Renal cortical epithelial cell (primary cell): Measurements from ENCODE around the gene DEGS2. TPM values are rescaled to one million over a fixed set of nuclear protein-coding genes. Genes with fewer than 3 reads are reported as not detected.
"Not testable (repeated sequence)": the region's sequence is repeated elsewhere in the genome, so short reads cannot be mapped to it uniquely, and the experiment has no call there.

Source experiments
- DNase-seq: peaks from one replicate; pipeline ENCODE4 v3.0.0-alpha.2; 2011; ENCODE audit warnings: low read depth
- total RNA-seq: library from RNA; depleted of rRNA; stranded (reverse); fragments of >200 nt; gene quantifications from 2 replicates; pipeline ENCODE4 v1.2.3, GENCODE V29; 2014

The DEGS2 gene
- total RNA-seq, 1 donor from 2014 or later: 0.20 TPM

- DNase-seq: no peak
These were observed 19.2 kb upstream of the DEGS2 start for GRCh38 chr14:100178691-100179090.

DNA sequence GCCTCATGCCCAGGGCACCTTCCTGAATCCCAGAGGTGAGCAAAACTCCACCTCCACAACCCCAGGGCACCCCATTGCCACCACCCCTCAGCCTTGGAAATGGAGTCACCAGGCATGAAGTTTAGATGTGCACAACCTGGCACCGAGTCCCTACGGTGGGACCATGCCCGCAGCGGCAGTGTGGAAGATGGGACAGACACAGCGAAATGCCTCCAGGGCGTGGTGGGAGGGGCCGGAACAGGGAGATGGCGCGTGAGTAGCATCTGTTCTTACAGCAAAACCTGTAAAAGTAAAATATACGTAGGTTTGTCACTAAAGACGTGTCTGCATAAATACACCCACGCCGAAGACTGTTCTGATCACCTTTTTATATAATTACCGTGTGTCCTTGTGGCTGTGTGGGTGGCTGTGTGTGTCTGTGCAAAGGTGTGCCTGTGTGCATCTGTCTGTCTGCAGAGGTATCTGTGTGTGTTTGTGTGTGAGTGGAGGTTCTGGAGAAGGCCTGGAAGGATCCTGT is 17.4 kb upstream of the DEGS2 start:
- no peak for DNase-seq

DNA sequence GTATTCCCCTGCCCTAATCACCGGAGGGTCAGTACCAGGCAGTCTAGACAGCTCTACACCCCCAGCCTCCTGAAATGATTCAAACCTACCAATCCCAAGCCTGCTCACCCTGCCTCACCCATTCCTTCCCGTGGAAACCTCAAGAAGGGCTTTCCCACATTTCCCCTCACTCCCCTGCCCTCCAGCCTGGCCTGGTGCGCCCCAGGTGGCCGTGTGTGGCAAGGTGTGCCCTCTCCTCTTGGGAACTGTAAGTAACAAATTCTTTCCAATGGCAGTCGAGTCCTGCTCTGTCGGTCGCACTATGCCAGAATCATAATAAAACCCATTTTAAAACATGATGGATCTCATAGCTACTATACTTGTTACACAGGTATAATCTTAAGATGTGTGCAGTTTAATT is 13.9 kb upstream of the DEGS2 start:
- no peak for DNase-seq

DNA sequence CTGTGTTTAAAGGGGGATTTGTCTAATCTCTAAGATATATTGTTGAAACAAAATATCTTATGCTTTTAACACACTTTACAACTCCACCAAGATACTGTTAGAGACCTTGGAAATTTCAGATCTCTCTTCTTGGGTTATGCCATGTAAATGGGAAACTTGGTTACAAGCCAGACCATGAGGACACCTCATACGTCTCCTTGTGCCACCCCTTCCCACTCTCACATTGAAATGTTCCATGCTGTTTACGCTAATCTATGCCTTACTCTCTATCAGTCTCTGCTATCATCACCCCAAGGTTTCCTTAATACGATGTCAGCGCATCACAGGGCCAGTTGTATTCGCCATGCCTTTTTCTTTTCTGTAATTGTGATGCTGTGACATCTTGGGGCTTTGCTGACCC is 13.4 kb upstream of the DEGS2 start:
- no peak for DNase-seq

- no peak for DNase-seq
These were observed 11.4 kb upstream of the DEGS2 start for GRCh38 chr14:100170880-100171279.

DNA sequence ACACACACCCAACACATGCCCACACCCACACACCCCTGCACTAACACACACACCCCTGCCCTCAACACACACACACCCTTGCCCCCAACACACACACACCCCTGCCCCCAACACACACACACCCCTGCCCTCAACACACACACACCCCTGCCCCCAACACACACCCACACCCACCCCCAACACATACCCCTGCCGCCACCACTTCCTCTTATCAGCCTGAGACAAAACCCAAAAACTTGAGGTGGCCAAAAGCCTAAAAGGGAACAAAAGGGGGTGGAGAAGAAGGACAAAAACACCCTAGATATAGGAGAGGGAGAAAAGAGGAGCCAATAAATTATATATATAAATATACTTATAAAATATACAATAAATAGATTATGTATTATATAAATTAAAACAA is 9.1 kb upstream of the DEGS2 start:
- no peak for DNase-seq

- DNase-seq: no peak
These were observed 6.5 kb upstream of the DEGS2 start for GRCh38 chr14:100165831-100166440.

DNA sequence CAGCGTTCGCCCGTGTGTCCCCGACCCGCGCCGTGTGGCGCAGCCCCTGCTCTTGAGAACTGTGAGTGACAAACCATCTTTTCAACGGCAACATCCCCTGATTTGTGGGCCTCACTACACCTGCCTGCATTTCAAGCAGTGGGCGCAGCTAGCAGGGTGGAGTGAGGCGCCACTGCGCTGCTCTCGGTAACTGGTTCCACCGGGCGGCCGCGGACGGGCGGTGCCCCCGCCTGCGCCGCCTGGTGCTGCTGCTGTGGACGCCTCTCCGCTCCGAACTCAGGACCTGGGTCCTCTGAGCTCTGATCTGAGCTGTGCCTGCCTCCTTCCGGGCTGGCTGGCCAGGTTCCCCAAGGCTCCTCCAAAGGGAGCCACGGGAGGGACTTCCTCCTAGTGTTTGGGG is 5.9 kb upstream of the DEGS2 start:
- DNase-seq: no peak

GRCh38 chr14:100160534-100160916 is 1.1 kb upstream of the DEGS2 start:
- DNase-seq: no peak

GRCh38 chr14:100159865-100160533 is 554 bp upstream of the DEGS2 start:
- no peak for DNase-seq

DNA sequence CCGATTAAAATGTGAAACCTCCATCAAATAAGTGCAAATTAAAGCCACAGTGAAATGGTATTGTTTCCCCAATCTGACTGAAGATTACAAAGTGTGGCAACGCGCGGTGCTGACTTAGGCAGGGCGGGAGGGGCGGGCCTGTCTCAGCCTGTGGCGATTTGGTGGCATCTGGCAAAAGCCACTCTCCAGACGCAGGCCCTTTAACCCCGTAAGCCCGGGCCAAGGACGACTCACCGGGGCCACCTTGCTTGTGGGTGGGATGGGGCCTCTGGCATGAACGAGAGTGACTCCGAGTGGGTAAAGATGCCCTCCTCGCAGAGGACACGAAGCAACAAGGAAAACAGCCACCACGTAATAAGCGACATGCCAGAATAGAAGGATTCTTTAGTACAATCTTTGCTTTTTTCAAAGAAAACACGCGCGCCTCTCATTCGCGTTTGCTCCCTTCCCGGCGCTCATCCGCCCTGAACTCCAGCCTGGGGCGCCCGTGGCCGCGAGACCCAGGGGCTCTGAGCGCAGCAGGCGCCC is 815 bp downstream of the DEGS2 start:
- DNase-seq: no peak

DNA sequence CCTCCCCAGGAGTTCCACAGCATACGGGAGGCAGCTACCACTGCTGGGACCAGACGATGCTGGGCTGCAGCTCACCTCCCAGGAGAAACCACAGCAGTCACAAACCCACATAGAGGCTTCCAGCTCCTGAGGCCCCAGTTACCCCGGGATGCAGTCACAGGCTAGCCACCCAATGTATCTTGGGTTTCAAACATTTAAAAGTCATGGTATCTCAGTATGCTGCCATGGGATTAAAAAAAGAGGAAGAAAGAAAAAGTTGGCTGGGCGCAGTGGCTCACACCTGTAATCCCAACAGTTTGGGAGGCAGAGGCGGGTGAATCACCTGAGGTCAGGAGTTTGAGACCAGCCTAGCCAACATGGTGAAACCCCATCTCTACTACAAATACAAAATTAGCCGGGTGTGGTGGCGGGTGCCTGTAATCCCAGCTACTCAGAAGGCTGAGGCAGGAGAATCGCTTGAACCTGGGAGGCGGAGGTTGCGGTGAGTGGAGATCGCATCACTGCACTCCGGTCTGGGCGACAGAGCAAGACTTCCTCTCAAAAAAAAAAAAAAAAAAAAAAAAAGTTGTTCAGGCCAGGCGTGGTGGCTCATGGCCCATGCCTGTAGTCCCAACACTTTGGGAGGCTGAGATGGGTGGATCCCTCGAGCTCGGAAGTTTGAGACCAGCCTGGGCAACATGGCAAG is 1.8 kb downstream of the DEGS2 start:
- not testable (repeated sequence) for DNase-seq

DNA sequence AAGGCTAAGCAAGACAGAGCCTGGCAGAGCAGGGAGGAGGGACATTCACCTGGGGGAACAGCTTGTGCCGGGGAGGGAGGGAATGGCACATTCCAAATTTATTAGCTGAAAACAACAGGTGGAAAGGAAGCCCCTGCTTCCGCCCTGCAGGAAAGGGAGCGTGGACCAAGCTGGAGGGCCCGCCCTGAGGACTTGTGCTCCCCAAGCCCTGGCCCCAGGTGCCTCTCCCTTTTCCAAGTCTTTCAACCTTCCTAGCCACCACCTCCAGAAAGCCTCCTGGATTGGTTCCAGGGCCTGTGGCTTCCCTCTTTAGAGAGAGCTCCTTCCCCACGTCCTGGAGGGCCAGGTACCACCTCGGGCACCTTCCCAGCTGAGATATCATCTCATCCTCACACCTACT is 2.7 kb downstream of the DEGS2 start:
- DNase-seq: no peak

DNA sequence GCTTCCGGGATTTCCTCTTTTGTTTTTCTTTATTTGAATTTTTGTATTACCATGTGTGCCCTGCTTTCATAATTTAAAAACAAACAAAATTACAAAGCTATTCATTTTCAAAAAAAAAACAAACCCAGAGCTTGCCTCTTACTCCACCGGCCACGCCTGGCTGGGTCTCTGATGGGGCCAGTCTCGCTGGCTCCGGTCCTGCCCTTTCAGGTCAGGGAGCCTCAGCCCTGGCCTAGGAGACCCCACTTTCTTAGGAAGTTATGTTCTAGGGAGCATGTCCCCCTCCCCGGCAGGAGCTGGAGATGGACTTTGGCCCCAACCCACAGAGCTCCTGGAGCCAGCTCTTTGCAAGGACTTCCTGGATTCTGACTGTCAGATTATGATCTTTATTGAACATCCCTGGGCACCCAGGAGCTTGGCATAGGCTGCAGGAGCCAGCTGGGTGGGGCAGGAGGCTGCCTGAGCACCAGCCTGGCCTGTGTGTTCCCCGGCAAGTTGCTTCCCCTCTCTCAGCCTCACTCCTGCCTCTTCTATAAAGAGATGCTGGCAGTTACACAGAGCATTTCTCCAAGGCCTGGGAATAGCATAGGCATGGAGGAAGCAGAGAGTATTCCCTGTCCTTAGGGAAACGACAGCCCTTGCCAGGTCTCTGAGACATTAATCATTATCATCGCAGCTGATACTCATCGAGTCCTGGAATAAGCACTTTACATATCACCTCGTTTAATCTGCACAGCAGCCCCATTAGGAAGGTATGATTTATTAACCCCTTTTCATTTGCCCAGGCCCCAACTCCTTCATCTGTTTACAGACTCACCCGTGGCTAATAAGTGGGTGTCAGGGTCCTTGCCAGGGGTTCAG is 3.5 kb downstream of the DEGS2 start:
- DNase-seq: no peak

GRCh38 chr14:100155049-100155621 is 4.3 kb downstream of the DEGS2 start:
- no peak for DNase-seq

DNA sequence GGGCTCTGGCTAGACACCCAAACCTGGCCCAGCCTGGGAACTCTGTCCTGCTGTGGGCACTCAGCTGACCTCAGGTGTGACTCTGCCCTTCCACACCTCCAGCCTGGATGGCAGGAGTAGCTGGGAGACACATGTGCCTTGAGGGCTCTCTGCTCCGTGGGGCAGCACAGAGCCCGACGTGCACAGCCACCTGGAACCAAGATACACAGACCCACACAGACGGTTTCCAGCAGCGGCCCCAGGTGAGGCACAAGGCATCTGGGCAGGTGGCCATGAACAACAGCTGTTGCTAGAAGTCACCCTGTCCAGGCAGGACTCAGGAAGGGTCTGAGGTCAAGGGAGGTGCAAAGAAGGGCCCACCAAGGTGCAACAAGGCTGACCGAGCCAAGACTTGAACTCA is 5.9 kb downstream of the DEGS2 start:
- DNase-seq: no peak

GRCh38 chr14:100152091-100152490 is 7.4 kb downstream of the DEGS2 start:
- DNase-seq: no peak

DNA sequence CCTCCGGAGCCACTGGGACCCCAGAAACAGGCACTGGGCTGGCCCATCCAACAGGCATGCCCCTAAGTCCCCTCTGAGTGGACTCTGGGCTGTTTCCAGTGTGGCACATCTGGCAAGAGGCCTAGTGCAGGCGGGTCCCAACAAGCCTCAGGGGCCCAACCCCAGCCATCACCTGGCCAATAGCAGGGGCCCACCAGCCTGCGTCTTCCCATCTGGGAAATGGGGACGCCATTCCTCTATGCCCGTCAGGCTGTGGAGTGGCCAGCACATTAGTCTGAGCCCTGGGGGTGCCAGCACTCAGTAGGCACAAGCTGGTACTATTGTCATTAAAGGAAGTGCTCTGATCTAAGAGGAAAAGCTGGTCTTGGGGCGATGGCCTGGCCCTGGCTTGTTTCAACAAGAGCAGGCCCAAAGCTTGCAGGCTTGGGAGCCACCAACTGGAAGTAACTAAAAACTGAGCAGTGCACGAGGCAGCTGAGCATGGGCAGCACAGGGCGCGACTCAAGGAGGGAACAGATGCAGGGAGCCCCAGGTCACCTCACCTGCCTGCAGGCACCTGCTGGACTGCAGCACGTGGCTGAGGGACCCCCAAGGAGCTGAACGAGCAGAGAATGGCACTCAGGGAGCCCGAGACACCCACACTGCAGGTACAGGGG is 8.4 kb downstream of the DEGS2 start:
- DNase-seq: no peak

GRCh38 chr14:100149851-100150611 is 9.4 kb downstream of the DEGS2 start:
- DNase-seq: no peak
